ENCODE results near the gene LRRC28. TPM values are rescaled to one million over a fixed set of nuclear protein-coding genes. Genes with fewer than 3 reads are reported as not detected.

Gene LRRC28
- total RNA-seq, 1 experiment from 2014 or later, result 21.4 TPM

DNA sequence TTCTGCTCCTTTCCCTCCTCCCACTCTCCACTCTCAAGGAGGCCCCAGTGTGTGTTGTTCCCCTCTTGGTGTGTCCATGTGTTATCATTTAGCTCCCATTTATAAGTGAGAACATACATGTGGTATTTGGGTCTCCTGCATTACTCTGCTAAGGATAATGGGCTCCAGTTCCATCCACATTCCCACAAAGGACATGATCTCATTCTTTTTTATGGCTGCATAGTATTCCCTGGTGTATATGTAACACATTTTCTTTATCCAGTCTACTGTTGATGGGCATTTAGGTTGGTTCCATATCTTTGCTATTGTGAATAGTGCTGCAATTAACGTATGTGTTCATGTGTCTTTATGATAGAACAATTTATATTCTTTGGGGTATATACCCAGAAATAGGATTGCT is 170.5 kb downstream of the LRRC28 start:
- TF ChIP-seq EZH2 (IDR thresholded peaks at IDR 0.05) (no peak), POLR2AphosphoS5 (IDR thresholded peaks at IDR 0.05; ENCODE audit: low read depth, low read length) (no peak), YY1 (IDR thresholded peaks at IDR 0.05; ENCODE audit: extremely low read depth, insufficient replicate concordance, low read depth, low read length) (no peak), SP1 (IDR thresholded peaks at IDR 0.05; ENCODE audit: low read depth) (no peak), CEBPB (IDR thresholded peaks at IDR 0.05; ENCODE audit: low read depth) (no peak), FOSL1 (IDR thresholded peaks at IDR 0.05; ENCODE audit: low read depth) (no peak), POLR2A (IDR thresholded peaks at IDR 0.05; ENCODE audit: borderline replicate concordance, extremely low read depth, insufficient read depth, insufficient read length) (no peak), ZNF274 (IDR thresholded peaks at IDR 0.05; ENCODE audit: low read depth, low read length) (no peak), JUND (IDR thresholded peaks at IDR 0.05) (no peak), SIN3A (IDR thresholded peaks at IDR 0.05; ENCODE audit: low read depth) (no peak), EZH2phosphoT487 (IDR thresholded peaks at IDR 0.05; ENCODE audit: borderline replicate concordance) (no peak), CBX3 (IDR thresholded peaks at IDR 0.05; ENCODE audit: low read depth) (no peak), EGR1 (IDR thresholded peaks at IDR 0.05; ENCODE audit: low read depth) (no peak), ELF1 (IDR thresholded peaks at IDR 0.05; ENCODE audit: borderline replicate concordance, low read depth) (no peak), RAD21 (IDR thresholded peaks at IDR 0.05; ENCODE audit: low read depth) (no peak)
- TF ChIP-seq, protein P1, sequence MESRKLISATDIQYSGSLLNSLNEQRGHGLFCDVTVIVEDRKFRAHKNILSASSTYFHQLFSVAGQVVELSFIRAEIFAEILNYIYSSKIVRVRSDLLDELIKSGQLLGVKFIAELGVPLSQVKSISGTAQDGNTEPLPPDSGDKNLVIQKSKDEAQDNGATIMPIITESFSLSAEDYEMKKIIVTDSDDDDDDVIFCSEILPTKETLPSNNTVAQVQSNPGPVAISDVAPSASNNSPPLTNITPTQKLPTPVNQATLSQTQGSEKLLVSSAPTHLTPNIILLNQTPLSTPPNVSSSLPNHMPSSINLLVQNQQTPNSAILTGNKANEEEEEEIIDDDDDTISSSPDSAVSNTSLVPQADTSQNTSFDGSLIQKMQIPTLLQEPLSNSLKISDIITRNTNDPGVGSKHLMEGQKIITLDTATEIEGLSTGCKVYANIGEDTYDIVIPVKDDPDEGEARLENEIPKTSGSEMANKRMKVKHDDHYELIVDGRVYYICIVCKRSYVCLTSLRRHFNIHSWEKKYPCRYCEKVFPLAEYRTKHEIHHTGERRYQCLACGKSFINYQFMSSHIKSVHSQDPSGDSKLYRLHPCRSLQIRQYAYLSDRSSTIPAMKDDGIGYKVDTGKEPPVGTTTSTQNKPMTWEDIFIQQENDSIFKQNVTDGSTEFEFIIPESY (IDR thresholded peaks at IDR 0.05; ENCODE audit: extremely low read depth, insufficient replicate concordance, low read length), result no peak
- TF ChIP-seq, protein P2, sequence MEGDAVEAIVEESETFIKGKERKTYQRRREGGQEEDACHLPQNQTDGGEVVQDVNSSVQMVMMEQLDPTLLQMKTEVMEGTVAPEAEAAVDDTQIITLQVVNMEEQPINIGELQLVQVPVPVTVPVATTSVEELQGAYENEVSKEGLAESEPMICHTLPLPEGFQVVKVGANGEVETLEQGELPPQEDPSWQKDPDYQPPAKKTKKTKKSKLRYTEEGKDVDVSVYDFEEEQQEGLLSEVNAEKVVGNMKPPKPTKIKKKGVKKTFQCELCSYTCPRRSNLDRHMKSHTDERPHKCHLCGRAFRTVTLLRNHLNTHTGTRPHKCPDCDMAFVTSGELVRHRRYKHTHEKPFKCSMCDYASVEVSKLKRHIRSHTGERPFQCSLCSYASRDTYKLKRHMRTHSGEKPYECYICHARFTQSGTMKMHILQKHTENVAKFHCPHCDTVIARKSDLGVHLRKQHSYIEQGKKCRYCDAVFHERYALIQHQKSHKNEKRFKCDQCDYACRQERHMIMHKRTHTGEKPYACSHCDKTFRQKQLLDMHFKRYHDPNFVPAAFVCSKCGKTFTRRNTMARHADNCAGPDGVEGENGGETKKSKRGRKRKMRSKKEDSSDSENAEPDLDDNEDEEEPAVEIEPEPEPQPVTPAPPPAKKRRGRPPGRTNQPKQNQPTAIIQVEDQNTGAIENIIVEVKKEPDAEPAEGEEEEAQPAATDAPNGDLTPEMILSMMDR (IDR thresholded peaks at IDR 0.05 in 2 of 3, conservative IDR thresholded peaks at IDR 0.05 in 1 of 3; ENCODE audit: borderline replicate concordance in 1 of 3, insufficient read depth in 1 of 3, low read depth in 2 of 3, low read length in 2 of 3), result no peak
- TF ChIP-seq, protein P3, sequence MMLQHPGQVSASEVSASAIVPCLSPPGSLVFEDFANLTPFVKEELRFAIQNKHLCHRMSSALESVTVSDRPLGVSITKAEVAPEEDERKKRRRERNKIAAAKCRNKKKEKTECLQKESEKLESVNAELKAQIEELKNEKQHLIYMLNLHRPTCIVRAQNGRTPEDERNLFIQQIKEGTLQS (IDR thresholded peaks at IDR 0.05), result no peak
- TF ChIP-seq, protein P4, sequence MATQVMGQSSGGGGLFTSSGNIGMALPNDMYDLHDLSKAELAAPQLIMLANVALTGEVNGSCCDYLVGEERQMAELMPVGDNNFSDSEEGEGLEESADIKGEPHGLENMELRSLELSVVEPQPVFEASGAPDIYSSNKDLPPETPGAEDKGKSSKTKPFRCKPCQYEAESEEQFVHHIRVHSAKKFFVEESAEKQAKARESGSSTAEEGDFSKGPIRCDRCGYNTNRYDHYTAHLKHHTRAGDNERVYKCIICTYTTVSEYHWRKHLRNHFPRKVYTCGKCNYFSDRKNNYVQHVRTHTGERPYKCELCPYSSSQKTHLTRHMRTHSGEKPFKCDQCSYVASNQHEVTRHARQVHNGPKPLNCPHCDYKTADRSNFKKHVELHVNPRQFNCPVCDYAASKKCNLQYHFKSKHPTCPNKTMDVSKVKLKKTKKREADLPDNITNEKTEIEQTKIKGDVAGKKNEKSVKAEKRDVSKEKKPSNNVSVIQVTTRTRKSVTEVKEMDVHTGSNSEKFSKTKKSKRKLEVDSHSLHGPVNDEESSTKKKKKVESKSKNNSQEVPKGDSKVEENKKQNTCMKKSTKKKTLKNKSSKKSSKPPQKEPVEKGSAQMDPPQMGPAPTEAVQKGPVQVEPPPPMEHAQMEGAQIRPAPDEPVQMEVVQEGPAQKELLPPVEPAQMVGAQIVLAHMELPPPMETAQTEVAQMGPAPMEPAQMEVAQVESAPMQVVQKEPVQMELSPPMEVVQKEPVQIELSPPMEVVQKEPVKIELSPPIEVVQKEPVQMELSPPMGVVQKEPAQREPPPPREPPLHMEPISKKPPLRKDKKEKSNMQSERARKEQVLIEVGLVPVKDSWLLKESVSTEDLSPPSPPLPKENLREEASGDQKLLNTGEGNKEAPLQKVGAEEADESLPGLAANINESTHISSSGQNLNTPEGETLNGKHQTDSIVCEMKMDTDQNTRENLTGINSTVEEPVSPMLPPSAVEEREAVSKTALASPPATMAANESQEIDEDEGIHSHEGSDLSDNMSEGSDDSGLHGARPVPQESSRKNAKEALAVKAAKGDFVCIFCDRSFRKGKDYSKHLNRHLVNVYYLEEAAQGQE (IDR thresholded peaks at IDR 0.05; ENCODE audit: low read depth), result no peak
- Histone ChIP-seq H3K9ac (ENCODE audit: low read length) (no peak overlapping the region), H2AFZ (ENCODE audit: low read depth, low read length, poor library complexity, severe bottlenecking) (no peak overlapping the region), H3K9me2 (ENCODE audit: insufficient read depth) (no peaks in the 10 kb centered on the region), H3K36me3 (ENCODE audit: control insufficient read depth in 1 of 2, insufficient read depth in 2 of 2, low read length in 2 of 2) (no peaks in the 10 kb centered on the region), H3K79me2 (ENCODE audit: insufficient read depth, low read length) (no peaks in the 10 kb centered on the region), H3K4me2 (ENCODE audit: low read length) (no peak overlapping the region), H4K20me1 (ENCODE audit: insufficient read depth) (no peaks in the 10 kb centered on the region), H3K9me3 (ENCODE audit: control insufficient read depth in 1 of 2, insufficient read depth in 1 of 2, low read depth in 1 of 2, low read length in 2 of 2) (no peaks in the 10 kb centered on the region), H3K27ac (ENCODE audit: low read depth, low read length) (no peak overlapping the region), H3K4me1 (ENCODE audit: control insufficient read depth in 1 of 2, insufficient read depth in 2 of 2, low read length in 2 of 2) (peaks cover 3 to 14% of the 10 kb centered on the region in 2 experiments; a peak in 2 of 4 replicates), H3K27me3 (ENCODE audit: insufficient read depth, low read length) (no peaks in the 10 kb centered on the region), H3K4me3 (replicated peaks in 1 of 2; ENCODE audit: low read depth in 1 of 2, low read length in 2 of 2) (no peak overlapping the region)
- CTCF ChIA-PET, result no interaction called here
- RAD21 ChIA-PET (ENCODE audit: low non-redundant PET in 1 of 2, low total read pairs in 2 of 2, uncharacterized antibody in 2 of 2, unreplicated experiment in 2 of 2), result no interaction called here
- no peak for ATAC-seq
- intact Hi-C loops (cut with micrococcal nuclease), result no loop called here
- POLR2A ChIA-PET, result no interaction called here
- BruUV-seq (replicated peaks), result no TSS peak
- no peak for DNase-seq (ENCODE audit: low read depth, low spot score)

Data from HCT116 (cell line).